GM12875 (cell line): ENCODE measurements around the gene CAMKK1.

Experiments used
- H3K4me3 ChIP-seq: one replicate; pipeline ENCODE4 v1.5.1; 2011; ENCODE audit warnings: low read depth, low read length, control low read depth
- CTCF ChIP-seq: IDR thresholded peaks from 2 replicates; pipeline ENCODE4 v1.5.1; 2011; ENCODE audit warnings: low read depth, mild to moderate bottlenecking, control low read depth, inconsistent platforms, low read length, moderate library complexity, borderline replicate concordance; ENCODE audit not compliant: insufficient read depth

The CAMKK1 gene

GRCh38 chr17:3911271-3912053 lies 18.6 kb upstream of the CAMKK1 start:
- no peak for TF ChIP-seq CTCF
- no peak overlapping the region for H3K4me3 ChIP-seq

- no peak overlapping the region for H3K4me3 ChIP-seq
These were observed 17.8 kb upstream of the CAMKK1 start for GRCh38 chr17:3910420-3911270.

GRCh38 chr17:3909257-3909656 lies 16.4 kb upstream of the CAMKK1 start:
- no peak for TF ChIP-seq CTCF
- no peak overlapping the region for H3K4me3 ChIP-seq

More at GRCh38 chr17:3910420-3911270, 17.8 kb upstream of the CAMKK1 start:
- no peak for TF ChIP-seq CTCF

GRCh38 chr17:3907483-3908216 lies 14.8 kb upstream of the CAMKK1 start:
- H3K4me3 ChIP-seq: no peak overlapping the region
- TF ChIP-seq CTCF: 0 out of 2 replicates have a peak, but pooled peaks have one; percentile 16

- TF ChIP-seq CTCF: no peak
These were observed 14.0 kb upstream of the CAMKK1 start for GRCh38 chr17:3906881-3907280.

GRCh38 chr17:3905017-3905520 lies 12.2 kb upstream of the CAMKK1 start:
- no peak overlapping the region for H3K4me3 ChIP-seq
- no peak for TF ChIP-seq CTCF

More at GRCh38 chr17:3906881-3907280, 14.0 kb upstream of the CAMKK1 start:
- H3K4me3 ChIP-seq: no peak overlapping the region
